NT2/D1 (cell line): Measurements from ENCODE around the gene RTTN.
"Not testable (repeated sequence)": the region's sequence is repeated elsewhere in the genome, so short reads cannot be mapped to it uniquely, and the experiment has no call there.

Source experiments
- DNase-seq: peaks from one replicate; pipeline ENCODE4 v3.0.0-alpha.2; 2011; ENCODE audit warnings: low read depth, low spot score
- H3K27me3 ChIP-seq: 2 replicates; pipeline ENCODE4 v1.6.0; 2011; ENCODE audit warnings: mild to moderate bottlenecking; ENCODE audit not compliant: insufficient read length, insufficient read depth
- H3K36me3 ChIP-seq: 2 replicates; pipeline ENCODE4 v1.6.1; 2011; ENCODE audit warnings: mild to moderate bottlenecking, low read length, mixed read lengths; ENCODE audit not compliant: insufficient read depth, insufficient read length
- H3K4me1 ChIP-seq: 2 replicates; pipeline ENCODE4 v1.5.1; 2011; ENCODE audit not compliant: insufficient read depth, insufficient read length
- H3K4me3 ChIP-seq: 2 replicates; pipeline ENCODE4 v1.5.1; 2011; ENCODE audit warnings: low read depth; ENCODE audit not compliant: insufficient read length
- H3K9ac ChIP-seq: 2 replicates; pipeline ENCODE4 v1.6.0; 2011; ENCODE audit warnings: low read depth; ENCODE audit not compliant: insufficient read length
- H3K9me3 ChIP-seq: 2 replicates; pipeline ENCODE4 v1.5.1; 2011; ENCODE audit warnings: mild to moderate bottlenecking, low read length; ENCODE audit not compliant: insufficient read depth
- SUZ12 ChIP-seq: IDR thresholded peaks from 2 replicates; pipeline ENCODE4 v1.6.1; 2011; ENCODE audit not compliant: insufficient read length, insufficient read depth; ENCODE audit errors: extremely low read depth
- YY1 ChIP-seq: IDR thresholded peaks from 2 replicates; pipeline ENCODE4 v1.6.1; 2011; ENCODE audit not compliant: insufficient read length, insufficient read depth
- ZNF274 ChIP-seq: IDR thresholded peaks from 2 replicates; pipeline ENCODE4 v1.6.1; 2011; ENCODE audit warnings: mild to moderate bottlenecking, low read depth, low read length

The RTTN gene

DNA sequence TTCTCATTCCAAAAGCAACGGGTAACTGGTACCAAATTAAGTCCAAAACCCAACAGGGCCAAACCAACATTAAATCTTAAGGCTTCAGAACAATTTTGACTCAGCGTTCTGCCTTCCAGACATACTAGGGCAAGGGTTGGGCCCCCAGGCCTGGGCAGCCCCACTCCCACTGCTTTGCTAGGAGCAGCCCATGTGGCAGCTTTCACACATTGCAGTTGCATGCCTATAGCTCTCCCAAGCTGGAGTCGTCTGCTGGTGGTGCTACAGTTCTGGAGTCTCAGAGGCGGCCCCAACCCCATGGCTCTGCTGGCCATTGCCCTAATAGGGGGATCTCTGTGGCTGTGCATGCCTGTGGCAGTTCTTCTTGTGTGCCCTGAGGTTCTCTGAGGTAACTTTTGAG lies 220.2 kb downstream of the RTTN start:
- Histone ChIP-seq H3K9me3 (no peaks in the 10 kb centered on the region), H3K27me3 (no peaks in the 10 kb centered on the region), H3K4me1 (no peaks in the 10 kb centered on the region), H3K4me3 (no peak overlapping the region), H3K9ac (no peak overlapping the region), H3K36me3 (no peaks in the 10 kb centered on the region)
- TF ChIP-seq YY1 (no peak), SUZ12 (no peak), ZNF274 (no peak)
- no peak for DNase-seq

GRCh38 chr18:69982417-69982816 lies 223.1 kb downstream of the RTTN start:
- H3K4me3 ChIP-seq: no peak overlapping the region

DNA sequence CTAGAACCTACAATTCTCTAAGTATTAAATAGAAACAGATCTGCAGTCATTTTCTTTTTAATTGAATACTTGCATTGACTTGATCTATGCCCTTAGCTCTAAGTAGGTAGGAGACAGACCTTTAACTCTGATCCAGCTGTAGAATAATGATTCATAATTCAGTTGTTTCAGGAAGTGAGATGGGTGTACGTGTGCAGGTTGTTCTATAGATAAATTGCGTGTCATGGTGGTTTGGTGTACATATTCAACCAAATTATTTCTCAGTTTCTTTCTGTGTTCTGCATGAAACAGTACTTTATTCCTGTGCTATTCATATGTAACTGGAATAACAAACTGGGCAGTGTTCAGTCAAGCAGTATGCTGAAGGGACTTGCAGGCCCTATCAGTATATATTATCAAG lies 223.5 kb downstream of the RTTN start:
- no peaks in the 10 kb centered on the region for H3K27me3 ChIP-seq
- no peak overlapping the region for H3K9ac ChIP-seq
- peaks cover 4% of the 10 kb centered on the region; the same call in 1 of the 2 replicates for H3K9me3 ChIP-seq
- no peaks in the 10 kb centered on the region for H3K4me1 ChIP-seq
- no peaks in the 10 kb centered on the region for H3K36me3 ChIP-seq
- no peak for DNase-seq
- TF ChIP-seq YY1: no peak
- H3K4me3 ChIP-seq: no peak overlapping the region

More at GRCh38 chr18:69982417-69982816, 223.1 kb downstream of the RTTN start:
- no peaks in the 10 kb centered on the region for H3K4me1 ChIP-seq
- no peaks in the 10 kb centered on the region for H3K27me3 ChIP-seq
- no peak for TF ChIP-seq ZNF274
- no peak for TF ChIP-seq SUZ12
- no peak for TF ChIP-seq YY1
- peak; percentile 18 for DNase-seq
- no peaks in the 10 kb centered on the region for H3K36me3 ChIP-seq
- no peak overlapping the region for H3K9ac ChIP-seq
- H3K9me3 ChIP-seq: no peaks in the 10 kb centered on the region

DNA sequence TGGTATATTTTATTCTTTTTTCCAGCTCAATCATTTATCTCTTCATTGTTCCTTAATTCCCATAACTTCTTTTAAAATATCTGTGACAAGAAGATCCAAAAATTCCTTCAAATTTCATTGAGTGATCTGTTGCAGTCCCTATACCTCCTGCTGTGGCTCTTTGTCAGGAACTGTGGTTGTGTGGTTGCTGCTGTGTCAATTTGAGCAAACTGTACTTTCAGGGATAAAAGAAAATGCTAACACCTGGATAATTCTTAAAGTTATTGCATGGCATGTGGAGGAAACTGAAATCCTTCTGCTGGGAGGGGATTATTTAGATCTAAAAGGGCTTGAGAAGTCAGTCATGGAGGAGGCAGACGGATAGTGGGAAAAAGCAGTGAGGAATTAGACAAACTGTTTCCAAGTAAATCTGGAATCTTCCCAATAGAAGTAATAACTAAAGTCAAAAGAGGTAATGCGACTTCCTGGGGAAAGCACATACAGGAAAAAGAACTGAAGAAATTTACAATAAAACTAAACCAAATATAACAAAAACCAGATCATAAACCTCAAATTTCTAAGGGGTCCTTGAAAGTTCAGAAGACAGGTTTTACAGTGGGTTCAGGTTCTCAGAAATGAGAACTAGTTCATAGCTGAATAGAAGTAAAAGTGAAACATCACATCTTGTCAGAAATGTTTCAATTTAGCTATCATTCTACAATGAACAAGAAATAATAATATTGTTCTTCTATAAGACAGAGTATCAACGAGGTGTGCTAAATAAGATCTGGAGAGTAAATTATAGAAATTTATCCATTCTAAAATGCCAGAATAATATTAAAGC lies 224.3 kb downstream of the RTTN start:
- H3K9ac ChIP-seq: no peak overlapping the region
- no peaks in the 10 kb centered on the region for H3K4me1 ChIP-seq
- H3K27me3 ChIP-seq: no peaks in the 10 kb centered on the region
- H3K36me3 ChIP-seq: no peaks in the 10 kb centered on the region
- TF ChIP-seq ZNF274: no peak
- no peak for TF ChIP-seq SUZ12
- TF ChIP-seq YY1: no peak
- no peak for DNase-seq
- H3K4me3 ChIP-seq: no peak overlapping the region
- peaks cover 11% of the 10 kb centered on the region; the same call in 1 of the 2 replicates for H3K9me3 ChIP-seq

GRCh38 chr18:69980509-69980908 lies 225.0 kb downstream of the RTTN start:
- H3K9me3 ChIP-seq: peaks cover 11% of the 10 kb centered on the region; the same call in 1 of the 2 replicates
- H3K9ac ChIP-seq: no peak overlapping the region
- no peak overlapping the region for H3K4me3 ChIP-seq
- H3K27me3 ChIP-seq: no peaks in the 10 kb centered on the region
- H3K36me3 ChIP-seq: no peaks in the 10 kb centered on the region
- no peak for TF ChIP-seq SUZ12
- no peak for TF ChIP-seq YY1
- no peak for TF ChIP-seq ZNF274
- no peaks in the 10 kb centered on the region for H3K4me1 ChIP-seq
- no peak for DNase-seq

DNA sequence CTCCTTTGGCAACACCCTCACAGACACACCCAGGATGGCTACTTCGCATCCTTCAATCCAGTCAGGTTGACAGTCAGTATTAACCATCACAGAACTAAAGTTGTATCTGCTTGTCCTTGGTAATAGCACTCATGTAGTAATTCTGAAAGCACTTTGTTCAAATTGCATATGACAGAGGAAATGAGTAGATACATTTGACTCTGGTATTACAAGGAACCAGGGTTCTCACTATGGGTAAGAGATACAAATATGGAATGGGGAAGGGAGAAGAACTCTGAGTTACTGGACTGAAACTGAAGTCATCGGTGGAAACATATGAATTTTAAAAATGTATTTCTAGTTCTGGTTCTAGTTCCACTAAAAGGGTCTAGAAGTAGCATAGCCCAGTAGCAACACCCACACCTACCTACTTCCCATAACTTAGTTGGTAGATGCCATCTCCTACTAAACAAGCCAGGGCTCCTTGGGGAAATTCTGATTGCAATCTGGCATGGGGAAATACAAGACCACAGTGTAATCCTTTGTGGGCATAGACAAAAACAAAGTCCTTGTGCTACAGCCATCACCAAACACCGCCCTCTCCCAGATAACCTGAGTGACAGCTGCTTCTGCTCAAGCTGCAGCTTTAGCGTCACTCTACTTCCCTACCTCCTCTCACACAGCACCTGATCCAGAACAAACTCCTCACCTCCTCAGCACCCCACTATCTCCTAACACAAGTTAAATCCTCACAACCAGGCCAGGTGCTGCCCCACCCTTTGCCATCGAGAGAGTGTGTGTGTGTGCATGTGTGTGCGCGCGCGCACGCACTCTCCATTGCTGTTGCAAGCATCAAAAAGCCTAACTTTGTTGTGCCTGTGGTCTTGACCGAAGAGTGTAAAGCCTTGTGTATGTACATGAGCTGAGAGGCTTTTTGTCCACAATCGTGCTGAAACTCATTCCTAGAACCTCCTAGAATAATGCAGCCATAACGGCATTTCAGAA lies 226.5 kb downstream of the RTTN start:
- Histone ChIP-seq H3K27me3 (no peaks in the 10 kb centered on the region), H3K4me3 (no peak overlapping the region), H3K9ac (no peak overlapping the region), H3K36me3 (no peaks in the 10 kb centered on the region), H3K4me1 (no peaks in the 10 kb centered on the region), H3K9me3 (peaks cover 11% of the 10 kb centered on the region; the same call in 1 of the 2 replicates)
- no peak for DNase-seq
- no peak for TF ChIP-seq YY1
- TF ChIP-seq SUZ12: no peak
- TF ChIP-seq ZNF274: no peak

DNA sequence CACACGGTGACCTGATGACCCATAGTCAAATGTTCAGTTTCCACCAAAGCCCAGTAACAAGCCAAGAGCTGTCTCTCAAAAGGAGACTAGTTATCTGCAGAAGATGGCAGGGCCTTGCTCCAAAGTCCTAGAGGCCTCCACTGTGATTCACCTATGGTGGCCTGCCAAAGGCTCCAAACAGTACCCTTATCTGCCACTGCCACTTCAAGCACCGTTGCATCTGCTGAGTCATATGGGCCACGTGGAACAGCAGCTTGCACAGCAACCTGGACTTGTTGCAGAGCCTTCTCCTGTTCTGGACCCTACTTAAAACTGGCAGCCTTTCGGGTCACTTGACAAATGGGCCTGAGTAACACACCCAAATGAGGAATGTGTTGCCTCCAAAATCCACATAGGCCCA lies 230.2 kb downstream of the RTTN start:
- not testable (repeated sequence) for H3K9ac ChIP-seq, H3K36me3 ChIP-seq, H3K27me3 ChIP-seq, H3K4me1 ChIP-seq, DNase-seq, H3K4me3 ChIP-seq
- peaks cover 11% of the 10 kb centered on the region for H3K9me3 ChIP-seq
